Measurements from ENCODE around the gene ZNF724.
A peak's percentile ranks its signal among the peaks of the same experiment; 100 is the strongest.

The ZNF724 gene

DNA sequence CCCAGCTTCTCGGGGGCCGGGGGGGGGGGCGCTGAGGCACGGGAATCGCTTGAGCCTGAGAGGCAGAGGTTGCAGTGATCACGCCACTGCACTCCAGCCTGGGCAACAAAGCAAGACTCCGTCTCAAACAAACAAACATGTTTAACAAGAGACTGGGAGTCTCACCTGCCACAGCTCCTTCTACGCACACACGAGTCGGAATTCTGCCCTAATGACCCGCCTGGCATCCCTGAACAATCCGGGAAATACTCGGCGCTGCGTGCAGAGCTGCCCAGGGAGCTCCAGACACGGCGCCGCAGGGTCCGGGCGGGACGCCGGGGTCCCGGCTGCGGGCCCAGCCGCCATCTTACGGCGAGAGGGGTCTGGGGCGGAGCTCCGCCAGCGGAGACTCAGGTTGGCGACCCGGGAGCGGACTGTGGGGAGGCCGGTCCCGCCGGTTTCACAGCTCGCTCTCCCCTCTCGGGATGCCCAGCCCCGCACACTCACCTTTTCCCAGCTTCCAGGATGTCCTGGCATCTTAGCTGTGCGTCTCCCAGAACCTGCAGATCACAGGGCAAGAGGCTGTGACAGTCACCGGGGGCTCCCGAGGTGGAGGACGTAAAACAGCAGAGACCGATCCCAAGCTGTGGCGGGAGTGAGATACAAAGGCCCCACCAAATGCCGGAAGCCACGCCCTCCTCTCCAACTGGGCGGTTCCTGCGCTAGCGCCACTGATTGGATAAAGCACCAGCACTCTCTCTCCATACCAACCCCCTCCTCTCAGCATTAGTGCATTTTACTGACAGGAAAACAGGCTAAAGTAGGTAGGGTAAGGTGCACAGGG lies 23.6 kb upstream of the ZNF724 start:
- Histone ChIP-seq H3K36me3 (ENCODE audit: control insufficient read depth in 5 of 5, insufficient read depth in 5 of 5, low read length in 5 of 5) (peaks cover 0 to 13% (median 4%) of the 10 kb centered on the region in 5 donors), H3K4me3 (ENCODE audit: low read depth in 1 of 5, low read length in 5 of 5) (peak overlapping the region; percentile 86 to 96 (median 96)), H3K27me3 (ENCODE audit: control insufficient read depth in 5 of 5, insufficient read depth in 4 of 5, low read length in 5 of 5) (no peaks in the 10 kb centered on the region), H3K27ac (ENCODE audit: low read depth, low read length) (peak overlapping the region; percentile 84), H3K9ac (ENCODE audit: low read length in 5 of 5) (peak overlapping the region; percentile 86 to 99 (median 93)), H3K9me3 (ENCODE audit: control insufficient read depth in 5 of 5, low read length in 5 of 5) (no peaks in the 10 kb centered on the region), H3K4me1 (ENCODE audit: control insufficient read depth in 5 of 5, insufficient read depth in 5 of 5, low read length in 5 of 5) (peaks cover 0 to 15% (median 10%) of the 10 kb centered on the region in 5 donors)

DNA sequence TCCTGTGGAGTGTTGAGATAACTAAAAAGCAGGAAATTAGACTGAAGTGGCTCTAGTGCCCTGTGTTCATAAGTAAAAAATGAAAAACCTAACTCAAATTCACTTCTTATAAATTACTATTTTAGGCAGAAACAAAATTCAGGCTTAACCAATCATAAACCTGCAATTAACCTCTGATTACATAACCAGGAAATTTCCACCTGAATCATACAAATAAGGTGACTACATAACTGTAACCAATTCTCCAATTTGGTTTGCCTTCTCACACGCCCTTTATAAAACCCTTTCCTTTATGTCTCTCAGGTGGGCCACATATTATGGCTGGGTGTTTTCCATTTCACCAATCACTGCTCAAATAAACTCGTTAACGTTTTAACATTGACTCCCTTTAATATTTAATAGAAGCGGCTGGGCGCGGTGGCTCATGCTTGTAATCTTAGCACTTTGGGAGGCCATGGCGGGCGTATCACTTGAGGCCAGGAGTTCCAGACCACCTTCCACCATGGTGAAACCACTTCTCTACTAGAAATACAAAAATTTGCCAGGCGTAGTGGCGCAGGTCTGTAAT lies 22.9 kb upstream of the ZNF724 start:
- Histone ChIP-seq H3K4me3 (ENCODE audit: low read depth in 1 of 5, low read length in 5 of 5) (peak overlapping the region; percentile 86 to 96 (median 96)), H3K27ac (ENCODE audit: low read depth, low read length) (peak overlapping the region; percentile 84), H3K9me3 (ENCODE audit: control insufficient read depth in 5 of 5, low read length in 5 of 5) (no peaks in the 10 kb centered on the region), H3K9ac (ENCODE audit: low read length in 5 of 5) (peak overlapping the region; percentile 86 to 99 (median 93)), H3K4me1 (ENCODE audit: control insufficient read depth in 5 of 5, insufficient read depth in 5 of 5, low read length in 5 of 5) (peaks cover 0 to 15% (median 10%) of the 10 kb centered on the region in 5 donors), H3K36me3 (ENCODE audit: control insufficient read depth in 5 of 5, insufficient read depth in 5 of 5, low read length in 5 of 5) (peaks cover 0 to 19% (median 5%) of the 10 kb centered on the region in 5 donors), H3K27me3 (ENCODE audit: control insufficient read depth in 5 of 5, insufficient read depth in 4 of 5, low read length in 5 of 5) (no peaks in the 10 kb centered on the region)

DNA sequence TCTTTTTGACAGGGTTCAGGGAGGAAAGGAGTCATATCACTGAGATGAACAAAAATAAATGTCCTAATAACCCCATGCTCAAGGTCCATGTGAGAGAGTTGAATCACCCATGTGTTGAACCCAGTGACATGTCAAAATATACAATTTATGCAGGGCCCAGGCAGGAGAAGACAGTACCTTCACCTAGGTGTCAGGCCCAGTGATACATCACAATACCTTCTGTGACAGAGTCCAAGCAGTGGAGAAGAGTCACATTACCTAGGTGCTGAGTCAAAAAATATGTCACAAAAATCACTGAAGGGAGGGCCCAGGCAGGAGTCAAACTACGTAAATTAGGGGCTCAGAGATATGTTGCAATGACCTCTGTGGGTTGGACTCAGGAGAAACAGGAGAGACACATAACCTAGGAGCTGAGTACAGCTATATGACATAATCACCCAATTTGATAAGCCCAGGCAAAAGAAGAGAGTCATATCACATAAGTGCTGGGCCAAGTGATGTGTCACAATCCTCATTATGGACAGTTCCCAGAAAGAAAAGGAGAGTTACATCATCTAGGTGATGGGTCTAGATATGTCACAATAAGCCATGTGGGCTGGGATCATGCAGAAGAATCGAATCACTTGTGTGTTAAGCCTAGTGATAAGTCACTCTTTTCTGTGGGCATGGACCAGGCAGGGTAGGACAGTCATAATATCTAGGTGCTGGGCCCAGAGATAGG lies 13.8 kb upstream of the ZNF724 start:
- H3K27ac ChIP-seq (ENCODE audit: low read depth, low read length), result peak overlapping the region; percentile 72

DNA sequence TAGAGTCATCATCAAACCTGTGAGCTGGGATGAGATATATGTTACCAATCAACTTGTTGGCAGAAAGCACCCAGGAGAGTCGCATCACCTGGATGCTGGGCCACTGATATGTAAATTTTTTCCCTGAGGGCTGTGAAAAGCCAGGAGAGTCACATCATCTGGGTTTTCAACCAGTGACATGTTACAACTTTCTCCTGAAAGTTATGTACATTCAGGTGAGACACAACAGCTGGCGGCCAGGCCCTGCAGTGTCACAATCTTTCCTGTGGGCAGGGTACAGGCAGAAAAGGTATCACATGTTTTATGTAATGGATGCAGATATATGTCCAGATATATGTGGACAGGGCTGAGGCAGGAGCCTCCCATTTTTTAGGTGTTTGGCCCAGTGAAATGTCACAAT lies 13.2 kb upstream of the ZNF724 start:
- Histone ChIP-seq H3K36me3 (ENCODE audit: control insufficient read depth in 5 of 5, insufficient read depth in 5 of 5, low read length in 5 of 5) (peaks cover 16 to 60% (median 38%) of the 10 kb centered on the region in 5 donors), H3K27me3 (ENCODE audit: control insufficient read depth in 5 of 5, insufficient read depth in 4 of 5, low read length in 5 of 5) (no peaks in the 10 kb centered on the region), H3K4me1 (ENCODE audit: control insufficient read depth in 5 of 5, insufficient read depth in 5 of 5, low read length in 5 of 5) (peaks cover 0 to 8% (median 0%) of the 10 kb centered on the region in 5 donors), H3K4me3 (ENCODE audit: low read depth in 1 of 5, low read length in 5 of 5) (no peak overlapping the region), H3K9ac (ENCODE audit: low read length in 5 of 5) (no peak overlapping the region), H3K9me3 (ENCODE audit: control insufficient read depth in 5 of 5, low read length in 5 of 5) (peaks cover 0 to 3% (median 0%) of the 10 kb centered on the region in 5 donors), H3K27ac (ENCODE audit: low read depth, low read length) (peak overlapping the region; percentile 72)

More for the DNA sequence above, 13.8 kb upstream of the ZNF724 start:
- Histone ChIP-seq H3K4me1 (ENCODE audit: control insufficient read depth in 5 of 5, insufficient read depth in 5 of 5, low read length in 5 of 5) (peaks cover 0 to 8% (median 0%) of the 10 kb centered on the region in 5 donors), H3K9ac (ENCODE audit: low read length in 5 of 5) (no peak overlapping the region), H3K27me3 (ENCODE audit: control insufficient read depth in 5 of 5, insufficient read depth in 4 of 5, low read length in 5 of 5) (no peaks in the 10 kb centered on the region), H3K36me3 (ENCODE audit: control insufficient read depth in 5 of 5, insufficient read depth in 5 of 5, low read length in 5 of 5) (peaks cover 12 to 59% (median 32%) of the 10 kb centered on the region in 5 donors), H3K9me3 (ENCODE audit: control insufficient read depth in 5 of 5, low read length in 5 of 5) (no peaks in the 10 kb centered on the region), H3K4me3 (ENCODE audit: low read depth in 1 of 5, low read length in 5 of 5) (no peak overlapping the region)

DNA sequence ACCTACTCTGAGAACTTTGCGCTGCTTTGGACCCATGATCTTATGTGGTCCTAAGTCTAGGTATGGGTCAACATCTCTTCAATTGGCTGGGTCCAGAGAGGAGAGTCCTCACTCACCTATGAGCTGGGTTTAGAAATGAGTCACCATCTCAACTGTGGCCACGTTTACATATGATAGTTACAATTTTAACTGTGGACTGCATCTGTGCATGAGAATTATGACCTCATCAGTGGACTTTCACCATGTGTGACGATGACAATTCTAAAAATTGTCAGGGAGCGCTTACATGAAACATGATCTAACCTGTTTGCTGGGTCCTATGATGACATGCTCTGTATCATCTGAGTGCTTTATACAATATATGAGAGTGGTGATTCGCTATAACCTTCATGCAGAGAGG lies 12.7 kb upstream of the ZNF724 start:
- no peaks in the 10 kb centered on the region for H3K27me3 ChIP-seq (ENCODE audit: control insufficient read depth in 5 of 5, insufficient read depth in 4 of 5, low read length in 5 of 5)
- peaks cover 0 to 3% (median 0%) of the 10 kb centered on the region in 5 donors for H3K9me3 ChIP-seq (ENCODE audit: control insufficient read depth in 5 of 5, low read length in 5 of 5)
- no peak overlapping the region for H3K27ac ChIP-seq (ENCODE audit: low read depth, low read length)
- peaks cover 16 to 57% (median 36%) of the 10 kb centered on the region in 5 donors for H3K36me3 ChIP-seq (ENCODE audit: control insufficient read depth in 5 of 5, insufficient read depth in 5 of 5, low read length in 5 of 5)
- no peak overlapping the region for H3K9ac ChIP-seq (ENCODE audit: low read length in 5 of 5)
- no peak overlapping the region for H3K4me3 ChIP-seq (ENCODE audit: low read depth in 1 of 5, low read length in 5 of 5)
- H3K4me1 ChIP-seq (ENCODE audit: control insufficient read depth in 5 of 5, insufficient read depth in 5 of 5, low read length in 5 of 5), result peaks cover 0 to 8% (median 0%) of the 10 kb centered on the region in 5 donors

DNA sequence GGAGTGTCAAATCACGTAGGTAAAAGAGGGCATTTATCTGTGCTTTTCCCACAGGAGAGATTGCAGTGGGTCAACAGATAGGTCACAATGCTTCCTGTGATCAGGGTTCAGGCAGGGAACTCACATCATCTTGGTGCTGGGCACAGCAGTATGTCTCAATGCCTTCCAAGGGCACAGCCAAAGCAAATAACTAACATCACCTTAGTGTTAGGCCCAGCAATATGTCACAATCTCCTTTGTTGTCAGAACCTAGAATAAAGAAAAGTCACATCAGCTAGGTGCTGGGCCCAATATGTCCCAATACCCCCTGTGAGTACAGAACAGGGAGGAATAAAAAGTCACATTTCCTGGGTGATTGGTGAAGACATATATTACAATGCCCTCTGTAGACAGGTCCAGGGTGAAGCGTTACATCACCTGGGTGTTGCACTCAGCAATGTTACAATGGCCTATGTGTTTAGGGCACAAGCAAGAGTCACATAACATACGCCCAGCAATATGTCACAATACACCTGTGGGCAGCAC lies 11.4 kb upstream of the ZNF724 start:
- no peaks in the 10 kb centered on the region for H3K27me3 ChIP-seq (ENCODE audit: control insufficient read depth in 5 of 5, insufficient read depth in 4 of 5, low read length in 5 of 5)
- H3K36me3 ChIP-seq (ENCODE audit: control insufficient read depth in 5 of 5, insufficient read depth in 5 of 5, low read length in 5 of 5), result peaks cover 16 to 46% (median 29%) of the 10 kb centered on the region in 5 donors
- no peak overlapping the region for H3K27ac ChIP-seq (ENCODE audit: low read depth, low read length)
- no peak overlapping the region for H3K4me3 ChIP-seq (ENCODE audit: low read depth in 1 of 5, low read length in 5 of 5)
- H3K9ac ChIP-seq (ENCODE audit: low read length in 5 of 5), result no peak overlapping the region
- peaks cover 0 to 3% (median 0%) of the 10 kb centered on the region in 5 donors for H3K9me3 ChIP-seq (ENCODE audit: control insufficient read depth in 5 of 5, low read length in 5 of 5)
- peaks cover 0 to 8% (median 0%) of the 10 kb centered on the region in 5 donors for H3K4me1 ChIP-seq (ENCODE audit: control insufficient read depth in 5 of 5, insufficient read depth in 5 of 5, low read length in 5 of 5)

DNA sequence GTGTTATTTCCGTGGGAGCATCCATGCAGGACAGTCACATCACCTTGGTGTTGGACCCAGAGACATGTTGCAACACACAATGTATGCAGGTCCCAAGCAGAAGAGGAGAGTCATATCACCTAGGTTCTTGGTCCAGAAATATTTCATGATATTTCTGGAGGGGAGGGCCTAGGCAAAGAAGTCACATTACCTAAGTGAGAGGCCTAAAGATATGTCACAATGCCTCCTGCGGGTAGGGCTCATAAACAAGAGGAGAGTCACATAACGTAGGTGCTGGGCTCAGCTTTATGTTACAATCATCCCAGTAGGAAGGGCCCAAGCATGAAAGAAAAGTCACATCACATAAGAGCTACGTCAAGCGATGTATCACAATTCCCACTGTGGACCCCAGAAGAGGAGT lies 10.8 kb upstream of the ZNF724 start:
- no peaks in the 10 kb centered on the region for H3K27me3 ChIP-seq (ENCODE audit: control insufficient read depth in 5 of 5, insufficient read depth in 4 of 5, low read length in 5 of 5)
- H3K4me3 ChIP-seq (ENCODE audit: low read depth in 1 of 5, low read length in 5 of 5), result no peak overlapping the region
- no peak overlapping the region for H3K9ac ChIP-seq (ENCODE audit: low read length in 5 of 5)
- peaks cover 16 to 46% (median 29%) of the 10 kb centered on the region in 5 donors for H3K36me3 ChIP-seq (ENCODE audit: control insufficient read depth in 5 of 5, insufficient read depth in 5 of 5, low read length in 5 of 5)
- H3K27ac ChIP-seq (ENCODE audit: low read depth, low read length), result no peak overlapping the region
- peaks cover 0 to 8% (median 0%) of the 10 kb centered on the region in 5 donors for H3K4me1 ChIP-seq (ENCODE audit: control insufficient read depth in 5 of 5, insufficient read depth in 5 of 5, low read length in 5 of 5)
- H3K9me3 ChIP-seq (ENCODE audit: control insufficient read depth in 5 of 5, low read length in 5 of 5), result peaks cover 0 to 3% (median 0%) of the 10 kb centered on the region in 5 donors

DNA sequence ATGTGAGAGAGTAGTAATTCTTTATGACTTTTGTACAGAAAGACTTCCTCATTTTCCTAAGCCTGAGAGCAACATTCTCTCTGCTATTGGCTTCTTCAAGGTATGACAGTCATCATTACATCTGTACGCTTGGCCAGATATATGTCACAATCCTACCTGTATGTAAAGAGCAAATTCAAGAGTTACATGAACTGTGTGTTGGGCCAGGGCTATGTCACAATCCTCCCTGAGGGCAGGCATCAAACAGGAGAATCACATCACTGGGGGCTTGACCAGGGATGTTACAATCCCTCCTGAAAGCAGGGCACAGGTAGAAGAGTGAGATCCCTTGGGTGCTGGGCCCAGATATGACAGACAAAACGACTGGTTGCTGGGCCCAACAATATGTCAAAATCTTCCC lies 9.8 kb upstream of the ZNF724 start:
- no peaks in the 10 kb centered on the region for H3K27me3 ChIP-seq (ENCODE audit: control insufficient read depth in 5 of 5, insufficient read depth in 4 of 5, low read length in 5 of 5)
- H3K9me3 ChIP-seq (ENCODE audit: control insufficient read depth in 5 of 5, low read length in 5 of 5), result peaks cover 0 to 3% (median 0%) of the 10 kb centered on the region in 5 donors
- no peak overlapping the region for H3K4me3 ChIP-seq (ENCODE audit: low read depth in 1 of 5, low read length in 5 of 5)
- no peak overlapping the region for H3K27ac ChIP-seq (ENCODE audit: low read depth, low read length)
- H3K4me1 ChIP-seq (ENCODE audit: control insufficient read depth in 5 of 5, insufficient read depth in 5 of 5, low read length in 5 of 5), result peaks cover 0 to 8% (median 0%) of the 10 kb centered on the region in 5 donors
- peaks cover 16 to 46% (median 29%) of the 10 kb centered on the region in 5 donors for H3K36me3 ChIP-seq (ENCODE audit: control insufficient read depth in 5 of 5, insufficient read depth in 5 of 5, low read length in 5 of 5)
- H3K9ac ChIP-seq (ENCODE audit: low read length in 5 of 5), result no peak overlapping the region

DNA sequence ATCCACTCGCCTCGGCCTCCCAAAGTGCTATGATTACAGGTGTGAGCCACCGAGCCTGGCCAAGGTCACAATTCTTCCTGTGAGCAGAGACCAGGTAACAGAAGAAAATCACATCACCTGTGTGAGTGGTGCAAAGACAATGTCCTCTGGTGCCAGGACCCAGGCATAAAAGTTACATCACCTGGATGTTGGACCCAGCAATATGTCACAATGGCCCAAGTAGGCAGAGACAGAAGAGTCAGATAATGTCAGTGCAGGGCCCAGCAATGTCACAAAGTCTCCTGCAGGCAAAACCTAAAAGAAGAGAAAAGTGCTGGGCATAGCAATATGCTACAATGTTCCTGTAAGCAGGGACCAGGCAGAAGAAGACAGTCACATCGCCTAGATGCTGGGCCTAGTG lies 5.5 kb upstream of the ZNF724 start:
- Histone ChIP-seq H3K27ac (ENCODE audit: low read depth, low read length) (no peak overlapping the region), H3K27me3 (ENCODE audit: control insufficient read depth in 5 of 5, insufficient read depth in 4 of 5, low read length in 5 of 5) (no peaks in the 10 kb centered on the region)

More for the DNA sequence above, 5.5 kb upstream of the ZNF724 start:
- H3K4me3 ChIP-seq (ENCODE audit: low read depth in 1 of 5, low read length in 5 of 5), result no peak overlapping the region
- H3K36me3 ChIP-seq (ENCODE audit: control insufficient read depth in 5 of 5, insufficient read depth in 5 of 5, low read length in 5 of 5), result peaks cover 12 to 24% (median 21%) of the 10 kb centered on the region in 5 donors
- peaks cover 0 to 3% (median 0%) of the 10 kb centered on the region in 5 donors for H3K9me3 ChIP-seq (ENCODE audit: control insufficient read depth in 5 of 5, low read length in 5 of 5)
- H3K4me1 ChIP-seq (ENCODE audit: control insufficient read depth in 5 of 5, insufficient read depth in 5 of 5, low read length in 5 of 5), result no peaks in the 10 kb centered on the region
- H3K9ac ChIP-seq (ENCODE audit: low read length in 5 of 5), result no peak overlapping the region
